ENCODE measurements around the gene RNPEPL1. TPM values are rescaled to one million over a fixed set of nuclear protein-coding genes. Genes with fewer than 3 reads are reported as not detected.

The RNPEPL1 gene
- total RNA-seq, 1 donor from 2014 or later = 22.7 TPM

DNA sequence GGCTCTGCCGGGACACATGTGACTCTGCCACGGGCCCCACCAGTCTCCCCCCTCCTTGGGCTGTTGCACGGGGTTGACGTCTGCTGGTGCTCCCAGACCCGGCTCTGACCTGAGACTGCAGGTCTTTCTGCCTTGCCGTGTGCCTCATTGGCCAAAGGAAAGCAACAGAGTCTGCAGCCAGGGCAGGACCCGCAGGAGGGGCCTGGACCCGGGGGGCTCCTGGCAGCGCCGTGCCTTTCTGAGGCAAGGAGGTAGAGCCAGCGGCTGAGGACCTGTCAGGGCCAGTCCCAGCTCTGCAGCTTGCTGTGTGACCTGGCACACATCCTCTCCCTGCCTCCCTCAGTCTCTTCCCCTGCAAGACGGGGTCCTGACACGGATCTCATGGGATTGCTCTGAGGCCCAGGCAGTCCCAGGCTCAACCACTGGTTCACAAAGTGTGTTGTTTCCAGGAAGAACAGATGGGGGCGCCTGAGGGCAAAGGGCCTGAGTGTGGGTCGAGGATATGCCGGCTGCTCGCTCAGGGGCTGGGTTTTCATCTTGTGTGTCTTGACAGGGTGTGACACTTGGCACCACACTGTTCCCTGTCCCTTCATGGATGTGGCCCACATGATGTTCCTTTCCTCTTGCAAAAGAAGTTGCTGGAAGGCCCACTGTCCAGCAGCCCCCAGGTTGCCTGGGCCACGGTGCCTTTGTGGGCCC is 27.2 kb downstream of the RNPEPL1 start:
- H3K27ac ChIP-seq (ENCODE audit: low read depth, low read length) = no peak overlapping the region
- no peak overlapping the region for H3K27ac Mint-ChIP-seq (ENCODE audit: unreplicated experiment)

GRCh38 chr2:240596080-240596460 is 27.8 kb downstream of the RNPEPL1 start:
- no peaks in the 10 kb centered on the region for H3K27me3 Mint-ChIP-seq (ENCODE audit: low read depth, unreplicated experiment)
- no peak for FAIRE-seq

More for the DNA sequence above, 27.2 kb downstream of the RNPEPL1 start:
- no peak overlapping the region for H3K4me3 ChIP-seq (ENCODE audit: insufficient read depth, low read depth, low read length)
- FAIRE-seq = no peak
- H3K4me1 Mint-ChIP-seq (ENCODE audit: low read depth, unreplicated experiment) = peaks cover 6% of the 10 kb centered on the region
- DNase-seq (ENCODE audit: low read depth) = no peak
- no peak overlapping the region for H3K4me2 ChIP-seq (ENCODE audit: low read length)
- H3K27me3 Mint-ChIP-seq (ENCODE audit: low read depth, unreplicated experiment) = no peaks in the 10 kb centered on the region
- peaks cover 4% of the 10 kb centered on the region for H3K36me3 ChIP-seq (ENCODE audit: insufficient read depth, low read length)
- peaks cover 11% of the 10 kb centered on the region for H3K4me1 ChIP-seq (ENCODE audit: insufficient read depth, low read length)
- H2AFZ ChIP-seq (ENCODE audit: low read depth, low read length) = no peak overlapping the region
- H4K20me1 ChIP-seq (ENCODE audit: insufficient read depth, low read length) = peaks cover 60% of the 10 kb centered on the region
- H3K9me3 Mint-ChIP-seq (ENCODE audit: unreplicated experiment) = no peaks in the 10 kb centered on the region
- H3K79me2 ChIP-seq (ENCODE audit: insufficient read depth, low read length) = peaks cover 25% of the 10 kb centered on the region
- H3K9me3 ChIP-seq (ENCODE audit: insufficient read depth, low read depth, low read length) = no peaks in the 10 kb centered on the region
- TF ChIP-seq EZH2 (IDR thresholded peaks at IDR 0.05; ENCODE audit: insufficient read depth, low read length) (no peak), CTCF (IDR thresholded peaks at IDR 0.05; ENCODE audit: insufficient read depth, low read depth, low read length) (no peak)
- no peak overlapping the region for H3K9ac ChIP-seq (ENCODE audit: low read length)
- peaks cover 9% of the 10 kb centered on the region for H3K36me3 Mint-ChIP-seq (ENCODE audit: low read depth, unreplicated experiment)
- no peak overlapping the region for H3K4me3 Mint-ChIP-seq (ENCODE audit: unreplicated experiment)
- H3K27me3 ChIP-seq (ENCODE audit: insufficient read depth, low read length) = no peaks in the 10 kb centered on the region

More at GRCh38 chr2:240596080-240596460, 27.8 kb downstream of the RNPEPL1 start:
- TF ChIP-seq CTCF (IDR thresholded peaks at IDR 0.05; ENCODE audit: insufficient read depth, low read depth, low read length) = no peak
- TF ChIP-seq EZH2 (IDR thresholded peaks at IDR 0.05; ENCODE audit: insufficient read depth, low read length) = no peak
- peaks cover 55% of the 10 kb centered on the region for H4K20me1 ChIP-seq (ENCODE audit: insufficient read depth, low read length)
- H3K79me2 ChIP-seq (ENCODE audit: insufficient read depth, low read length) = peaks cover 23% of the 10 kb centered on the region
- peaks cover 6% of the 10 kb centered on the region for H3K4me1 Mint-ChIP-seq (ENCODE audit: low read depth, unreplicated experiment)
- H3K4me2 ChIP-seq (ENCODE audit: low read length) = no peak overlapping the region
- no peak overlapping the region for H3K4me3 ChIP-seq (ENCODE audit: insufficient read depth, low read depth, low read length)
- H3K4me1 ChIP-seq (ENCODE audit: insufficient read depth, low read length) = peaks cover 6% of the 10 kb centered on the region
- H3K4me3 Mint-ChIP-seq (ENCODE audit: unreplicated experiment) = no peak overlapping the region
- H3K27ac Mint-ChIP-seq (ENCODE audit: unreplicated experiment) = no peak overlapping the region
- H3K27ac ChIP-seq (ENCODE audit: low read depth, low read length) = no peak overlapping the region
- peaks cover 4% of the 10 kb centered on the region for H3K36me3 ChIP-seq (ENCODE audit: insufficient read depth, low read length)
- H2AFZ ChIP-seq (ENCODE audit: low read depth, low read length) = no peak overlapping the region
- H3K9me3 Mint-ChIP-seq (ENCODE audit: unreplicated experiment) = no peaks in the 10 kb centered on the region
- no peak for DNase-seq (ENCODE audit: low read depth)
- no peak overlapping the region for H3K9ac ChIP-seq (ENCODE audit: low read length)
- peaks cover 9% of the 10 kb centered on the region for H3K36me3 Mint-ChIP-seq (ENCODE audit: low read depth, unreplicated experiment)
- H3K27me3 ChIP-seq (ENCODE audit: insufficient read depth, low read length) = no peaks in the 10 kb centered on the region
- no peaks in the 10 kb centered on the region for H3K9me3 ChIP-seq (ENCODE audit: insufficient read depth, low read depth, low read length)
